A673 (cell line): ENCODE measurements around the gene TUBGCP3. TPM values are rescaled to one million over a fixed set of nuclear protein-coding genes. Genes with fewer than 3 reads are reported as not detected.

Experiments
- Bru-seq: library from RNA; stranded (reverse); fragments of 400-500 nt; gene quantifications from one replicate; lab custom pipeline; 2021; lab: Mats Ljungman, UMichigan
- BruChase-seq, 2 experiments: library from RNA; stranded (reverse); fragments of 400-500 nt; gene quantifications; one replicate each; lab custom pipeline; 2021; lab: Mats Ljungman, UMichigan
- BruUV-seq: library from RNA; stranded (reverse); fragments of 400-500 nt; replicated peaks from 2 replicates; lab custom pipeline; 2021; lab: Mats Ljungman, UMichigan
- CTCF ChIA-PET: fragments of 300-600 bp; sonication (Branson Sonifier 250); formaldehyde crosslinking; loops from one replicate; lab custom pipeline; 2022; ENCODE audit warnings: antibody characterized with exemption; lab: Charles Lee
- POLR2A ChIA-PET: fragments of 300-600 bp; sonication (Branson Sonifier 250); formaldehyde crosslinking; loops from one replicate; lab custom pipeline; 2022; ENCODE audit warnings: antibody characterized with exemption; ENCODE audit not compliant: low non-redundant PET; lab: Charles Lee
- DNase-seq: peaks from one replicate; pipeline ENCODE4 v3.0.0-alpha.2; 2015; ENCODE audit warnings: low spot score
- H3K27ac ChIP-seq: fragments of 200-600 bp; sonication (generic); 2 replicates; pipeline ENCODE4 v1.5.1; 2016; ENCODE audit warnings: mixed run types, low read depth, mild to moderate bottlenecking, mixed read lengths, antibody characterized with exemption, low read length; ENCODE audit not compliant: poor library complexity, severe bottlenecking
- H3K27me3 ChIP-seq: fragments of 200-600 bp; sonication (generic); replicated peaks from 2 replicates; pipeline ENCODE4 v1.6.1; 2017; ENCODE audit warnings: mixed run types, low read depth, mild to moderate bottlenecking, mixed read lengths, antibody characterized with exemption, low read length; ENCODE audit not compliant: insufficient read depth, poor library complexity
- H3K36me3 ChIP-seq: fragments of 200-600 bp; sonication (generic); 2 replicates; pipeline ENCODE4 v1.6.1; 2016; ENCODE audit warnings: mixed run types, mild to moderate bottlenecking, mixed read lengths, antibody characterized with exemption, low read length; ENCODE audit not compliant: insufficient read depth, poor library complexity, severe bottlenecking
- H3K4me1 ChIP-seq: fragments of 200-600 bp; sonication (generic); 2 replicates; pipeline ENCODE4 v1.6.1; 2017; ENCODE audit warnings: mixed run types, mild to moderate bottlenecking, mixed read lengths, antibody characterized with exemption, low read length; ENCODE audit not compliant: insufficient read depth, poor library complexity, severe bottlenecking
- H3K4me3 ChIP-seq: fragments of 200-600 bp; sonication (generic); 2 replicates; pipeline ENCODE4 v1.5.1; 2016; ENCODE audit warnings: low read depth, mixed run types, mild to moderate bottlenecking, mixed read lengths, low read length; ENCODE audit not compliant: poor library complexity, severe bottlenecking
- H3K9me3 ChIP-seq: fragments of 200-600 bp; sonication (generic); 2 replicates; pipeline ENCODE4 v1.6.1; 2016; ENCODE audit warnings: mixed run types, low read depth, mild to moderate bottlenecking, mixed read lengths, antibody characterized with exemption, low read length; ENCODE audit not compliant: poor library complexity, severe bottlenecking
- EZH2 ChIP-seq: fragments of 200-600 bp; sonication (generic); IDR thresholded peaks from 2 replicates; pipeline ENCODE4 v1.6.1; 2017; ENCODE audit warnings: borderline replicate concordance, low read depth, mild to moderate bottlenecking, mixed read lengths, antibody characterized with exemption, low read length; ENCODE audit not compliant: poor library complexity, severe bottlenecking
- intact Hi-C: fragments of 100-400 bp; cut with micrococcal nuclease; formaldehyde crosslinking; loops from one replicate; pipeline ENCODE4 v1.10.0; 2022; ENCODE audit not compliant: unreplicated experiment
- long read RNA-seq: library from polyadenylated mRNA; stranded (forward); transcript quantifications from one replicate; pipeline ENCODE4 v2.0.0, GENCODE V29; 2022
- total RNA-seq: library from RNA; stranded (reverse); gene quantifications from 2 replicates; pipeline ENCODE4 v1.2.3, GENCODE V29; 2021
- TF ChIP-seq, protein P1 (sequence below): fragments of 300-800, 200-600 bp; sonication (generic); conservative IDR thresholded peaks from 2 replicates; pipeline ENCODE4 v1.5.1; 2017; ENCODE audit warnings: low read depth, mild to moderate bottlenecking, antibody characterized with exemption, low read length, moderate library complexity, mixed read lengths

TUBGCP3 gene, protein sequence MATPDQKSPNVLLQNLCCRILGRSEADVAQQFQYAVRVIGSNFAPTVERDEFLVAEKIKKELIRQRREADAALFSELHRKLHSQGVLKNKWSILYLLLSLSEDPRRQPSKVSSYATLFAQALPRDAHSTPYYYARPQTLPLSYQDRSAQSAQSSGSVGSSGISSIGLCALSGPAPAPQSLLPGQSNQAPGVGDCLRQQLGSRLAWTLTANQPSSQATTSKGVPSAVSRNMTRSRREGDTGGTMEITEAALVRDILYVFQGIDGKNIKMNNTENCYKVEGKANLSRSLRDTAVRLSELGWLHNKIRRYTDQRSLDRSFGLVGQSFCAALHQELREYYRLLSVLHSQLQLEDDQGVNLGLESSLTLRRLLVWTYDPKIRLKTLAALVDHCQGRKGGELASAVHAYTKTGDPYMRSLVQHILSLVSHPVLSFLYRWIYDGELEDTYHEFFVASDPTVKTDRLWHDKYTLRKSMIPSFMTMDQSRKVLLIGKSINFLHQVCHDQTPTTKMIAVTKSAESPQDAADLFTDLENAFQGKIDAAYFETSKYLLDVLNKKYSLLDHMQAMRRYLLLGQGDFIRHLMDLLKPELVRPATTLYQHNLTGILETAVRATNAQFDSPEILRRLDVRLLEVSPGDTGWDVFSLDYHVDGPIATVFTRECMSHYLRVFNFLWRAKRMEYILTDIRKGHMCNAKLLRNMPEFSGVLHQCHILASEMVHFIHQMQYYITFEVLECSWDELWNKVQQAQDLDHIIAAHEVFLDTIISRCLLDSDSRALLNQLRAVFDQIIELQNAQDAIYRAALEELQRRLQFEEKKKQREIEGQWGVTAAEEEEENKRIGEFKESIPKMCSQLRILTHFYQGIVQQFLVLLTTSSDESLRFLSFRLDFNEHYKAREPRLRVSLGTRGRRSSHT
- total RNA-seq, result 61.4 and 63.9 TPM in 2 replicates
- percentile 89 among the genes with signal in this experiment for Bru-seq, nascent RNA
- BruChase-seq, experiment 1, labeled RNA remaining after a 2-hour chase, result percentile 88 among the genes with signal in this experiment
- percentile 85 among the genes with signal in this experiment for BruChase-seq, experiment 2, labeled RNA remaining after a 6-hour chase
- long read RNA-seq, transcript TUBGCP3-201 (22 exons, 3,899 nt), result major isoform, 96 of 184 reads
- long read RNA-seq, transcript TUBGCP3-204 (10 exons, 2,461 nt), result minor isoform, 31 of 184 reads
- long read RNA-seq, transcript TUBGCP3-202 (21 exons, 2,723 nt), result minor isoform, 10 of 184 reads
- long read RNA-seq, partial matches to known transcripts, result 14 of 184 reads
- long read RNA-seq, other reads (novel, unspliced or antisense), result 32 of 184 reads

DNA sequence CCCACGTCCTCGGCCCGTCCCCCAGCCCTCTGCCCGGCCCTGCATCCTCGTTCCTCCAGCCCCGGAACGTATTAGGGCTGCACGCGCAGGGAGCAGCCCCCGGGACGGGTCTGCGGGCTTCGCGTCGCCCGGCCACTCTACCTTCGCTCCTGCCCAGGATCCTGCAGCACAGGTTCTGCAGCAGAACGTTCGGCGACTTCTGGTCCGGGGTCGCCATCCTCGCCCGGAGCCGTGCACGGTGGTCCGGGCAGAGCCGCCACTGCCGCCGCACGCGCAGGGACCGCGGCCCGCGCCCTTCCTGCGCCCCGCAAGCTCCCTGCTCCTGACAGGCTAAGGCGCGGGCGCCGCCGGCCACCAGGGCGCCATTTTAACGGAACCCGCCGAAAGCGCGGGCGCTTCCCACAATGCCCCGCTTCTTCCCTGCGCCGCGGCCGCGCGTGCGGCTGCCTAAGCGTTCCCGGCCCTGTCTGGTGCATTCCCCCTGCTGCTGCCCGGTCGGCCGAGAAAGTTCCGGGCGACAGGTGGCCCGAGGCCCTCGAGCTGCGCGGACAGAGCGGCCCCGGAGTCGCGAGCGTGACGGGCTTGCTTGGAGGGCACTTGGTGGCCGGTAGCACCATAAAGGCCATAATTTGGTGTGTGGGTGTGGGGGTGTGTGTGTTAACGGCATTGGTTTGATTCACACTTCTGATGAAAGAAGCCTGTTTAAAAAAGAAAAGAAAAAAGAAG lies at the start of gene TUBGCP3:
TUBGCP3 (minus strand) TSS at position 390 of the 726 bp plus-strand sequence; CDS start at position 217, 173 bp downstream.
- TF ChIP-seq EZH2, result no peak
- TF ChIP-seq, protein P1, sequence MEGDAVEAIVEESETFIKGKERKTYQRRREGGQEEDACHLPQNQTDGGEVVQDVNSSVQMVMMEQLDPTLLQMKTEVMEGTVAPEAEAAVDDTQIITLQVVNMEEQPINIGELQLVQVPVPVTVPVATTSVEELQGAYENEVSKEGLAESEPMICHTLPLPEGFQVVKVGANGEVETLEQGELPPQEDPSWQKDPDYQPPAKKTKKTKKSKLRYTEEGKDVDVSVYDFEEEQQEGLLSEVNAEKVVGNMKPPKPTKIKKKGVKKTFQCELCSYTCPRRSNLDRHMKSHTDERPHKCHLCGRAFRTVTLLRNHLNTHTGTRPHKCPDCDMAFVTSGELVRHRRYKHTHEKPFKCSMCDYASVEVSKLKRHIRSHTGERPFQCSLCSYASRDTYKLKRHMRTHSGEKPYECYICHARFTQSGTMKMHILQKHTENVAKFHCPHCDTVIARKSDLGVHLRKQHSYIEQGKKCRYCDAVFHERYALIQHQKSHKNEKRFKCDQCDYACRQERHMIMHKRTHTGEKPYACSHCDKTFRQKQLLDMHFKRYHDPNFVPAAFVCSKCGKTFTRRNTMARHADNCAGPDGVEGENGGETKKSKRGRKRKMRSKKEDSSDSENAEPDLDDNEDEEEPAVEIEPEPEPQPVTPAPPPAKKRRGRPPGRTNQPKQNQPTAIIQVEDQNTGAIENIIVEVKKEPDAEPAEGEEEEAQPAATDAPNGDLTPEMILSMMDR, result no peak
- H3K36me3 ChIP-seq, result no peaks in the 10 kb centered on the region
- BruUV-seq, result no TSS peak
- H3K4me1 ChIP-seq, result peaks cover 11% of the 10 kb centered on the region
- POLR2A ChIA-PET, result interaction anchor here (0.7 to 1.2 kb wide), 2 partner anchors 13 to 18 kb away, joined by 3 read pairs; no protein-coding TSS in a partner anchor
- H3K27ac ChIP-seq, result peak within 1 kb of the TSS; percentile 99
- H3K27me3 ChIP-seq, result no peaks in the 10 kb centered on the region
- CTCF ChIA-PET, result no interaction called here
- peak within 1 kb of the TSS; percentile 100 for H3K4me3 ChIP-seq
- H3K9me3 ChIP-seq, result no peaks in the 10 kb centered on the region
- intact Hi-C loops, result no loop called here
- DNase-seq, result peak; percentile 90

DNA sequence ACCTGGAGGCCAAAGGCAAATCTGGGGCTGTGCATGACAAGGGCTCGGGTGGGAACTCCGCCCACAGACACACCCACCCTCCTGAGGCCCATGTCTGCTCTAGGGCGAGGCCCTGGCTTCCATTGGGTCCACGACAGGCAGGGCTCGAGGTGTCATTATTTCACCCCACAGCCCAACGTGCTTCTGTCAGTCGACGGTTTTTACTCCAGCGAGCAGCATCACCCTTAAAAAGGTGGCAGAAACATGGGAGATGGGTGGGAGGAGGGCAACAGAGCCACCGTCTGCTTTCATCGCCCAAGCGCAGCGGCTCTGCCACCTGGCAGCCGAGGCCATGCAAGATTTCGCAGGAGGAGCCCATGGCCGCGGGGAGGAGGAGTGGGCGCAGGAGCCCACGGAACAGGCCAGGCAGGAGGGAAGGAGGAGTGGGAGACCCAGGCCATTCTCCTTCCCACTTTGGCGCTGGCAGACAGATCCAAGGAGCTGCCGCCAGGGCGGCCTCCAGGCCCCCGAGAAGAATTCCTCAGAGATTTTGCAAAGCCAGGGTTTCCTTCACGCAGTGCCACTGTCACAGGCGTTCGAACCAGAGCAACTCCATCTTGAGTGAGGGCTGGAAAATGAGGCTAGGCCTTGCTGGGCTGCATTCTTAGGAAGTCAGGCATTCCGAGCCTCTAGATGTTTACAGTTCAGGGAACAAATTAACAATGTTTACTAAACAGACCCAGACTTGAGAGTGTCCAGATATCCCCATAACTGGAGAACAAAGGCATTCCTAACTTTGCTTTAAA lies 49.3 kb upstream of the TUBGCP3 start:
- CTCF ChIA-PET, result no interaction called here
- Histone ChIP-seq H3K4me3 (no peak overlapping the region), H3K27me3 (peaks cover 47% of the 10 kb centered on the region), H3K36me3 (no peaks in the 10 kb centered on the region), H3K9me3 (no peaks in the 10 kb centered on the region), H3K27ac (no peak overlapping the region), H3K4me1 (no peaks in the 10 kb centered on the region)
- intact Hi-C loops, result no loop called here
- POLR2A ChIA-PET, result no interaction called here
- no peak for DNase-seq
- BruUV-seq, result no TSS peak
- no peak for TF ChIP-seq EZH2
- TF ChIP-seq, protein P1, result no peak
